PFSK-1 (cell line): ENCODE results near the gene ERAS.

Source experiments
- FOXP2 ChIP-seq: optimal IDR thresholded peaks from 2 replicates; pipeline ENCODE3; 2011; ENCODE audit warnings: borderline replicate concordance, control low read depth, inconsistent platforms; ENCODE audit not compliant: insufficient read depth; ENCODE audit errors: extremely low read length, extremely low read depth
- POLR2AphosphoS5 ChIP-seq: IDR thresholded peaks from 2 replicates; pipeline ENCODE4 v1.6.1; 2012; ENCODE audit warnings: low read depth, mild to moderate bottlenecking, control low read depth, low read length, moderate library complexity
- SIN3A ChIP-seq: IDR thresholded peaks from 2 replicates; pipeline ENCODE4 v1.6.1; 2012; ENCODE audit warnings: mild to moderate bottlenecking, low read length, moderate library complexity, borderline replicate concordance; ENCODE audit not compliant: insufficient read depth
- TAF1 ChIP-seq: IDR thresholded peaks from 2 replicates; pipeline ENCODE4 v1.6.1; 2012; ENCODE audit warnings: low read length, control low read depth, borderline replicate concordance; ENCODE audit not compliant: insufficient read depth
- TF ChIP-seq, protein P1 (sequence below), 2 experiments: IDR thresholded peaks; 2 replicates each; pipeline versions ENCODE4 v1.6.1 to v1.8.0; 2011 to 2012; ENCODE audit warnings: low read depth in 2 of 2, low read length in 2 of 2, control low read depth in 1 of 2, inconsistent platforms in 1 of 2, mild to moderate bottlenecking in 1 of 2, moderate library complexity in 1 of 2; ENCODE audit not compliant: insufficient read depth in 1 of 2

The ERAS gene

DNA sequence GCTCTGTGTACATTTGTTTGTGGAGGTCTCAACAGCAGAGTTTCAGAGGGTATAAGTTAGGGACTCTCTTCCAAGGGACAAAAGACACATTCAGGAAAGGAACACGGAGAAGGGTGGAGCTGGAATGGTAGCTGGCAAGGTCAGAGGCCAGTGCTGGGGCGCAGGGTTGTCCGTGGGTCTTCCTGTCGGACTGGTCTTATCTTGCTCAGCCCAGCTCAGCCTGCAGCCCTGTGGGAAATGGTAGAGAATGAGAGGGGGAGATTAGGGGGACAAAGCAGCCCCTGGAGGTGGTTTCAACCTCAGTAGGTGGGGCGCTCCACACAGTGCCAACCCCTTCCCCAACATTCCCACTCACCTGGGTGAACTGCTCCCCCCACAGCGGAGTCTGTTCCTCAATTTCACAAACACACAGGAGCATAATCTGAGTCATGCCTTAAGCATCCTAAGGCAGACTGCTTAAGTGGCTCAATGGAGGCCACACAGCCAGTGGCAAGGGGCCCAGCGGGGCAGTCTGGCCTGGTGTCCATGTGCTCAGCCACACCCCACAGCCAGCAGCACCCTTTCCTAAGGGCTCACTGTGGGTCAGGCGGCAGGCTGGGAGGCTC lies 31.3 kb upstream of the ERAS start:
- TF ChIP-seq, protein P1, sequence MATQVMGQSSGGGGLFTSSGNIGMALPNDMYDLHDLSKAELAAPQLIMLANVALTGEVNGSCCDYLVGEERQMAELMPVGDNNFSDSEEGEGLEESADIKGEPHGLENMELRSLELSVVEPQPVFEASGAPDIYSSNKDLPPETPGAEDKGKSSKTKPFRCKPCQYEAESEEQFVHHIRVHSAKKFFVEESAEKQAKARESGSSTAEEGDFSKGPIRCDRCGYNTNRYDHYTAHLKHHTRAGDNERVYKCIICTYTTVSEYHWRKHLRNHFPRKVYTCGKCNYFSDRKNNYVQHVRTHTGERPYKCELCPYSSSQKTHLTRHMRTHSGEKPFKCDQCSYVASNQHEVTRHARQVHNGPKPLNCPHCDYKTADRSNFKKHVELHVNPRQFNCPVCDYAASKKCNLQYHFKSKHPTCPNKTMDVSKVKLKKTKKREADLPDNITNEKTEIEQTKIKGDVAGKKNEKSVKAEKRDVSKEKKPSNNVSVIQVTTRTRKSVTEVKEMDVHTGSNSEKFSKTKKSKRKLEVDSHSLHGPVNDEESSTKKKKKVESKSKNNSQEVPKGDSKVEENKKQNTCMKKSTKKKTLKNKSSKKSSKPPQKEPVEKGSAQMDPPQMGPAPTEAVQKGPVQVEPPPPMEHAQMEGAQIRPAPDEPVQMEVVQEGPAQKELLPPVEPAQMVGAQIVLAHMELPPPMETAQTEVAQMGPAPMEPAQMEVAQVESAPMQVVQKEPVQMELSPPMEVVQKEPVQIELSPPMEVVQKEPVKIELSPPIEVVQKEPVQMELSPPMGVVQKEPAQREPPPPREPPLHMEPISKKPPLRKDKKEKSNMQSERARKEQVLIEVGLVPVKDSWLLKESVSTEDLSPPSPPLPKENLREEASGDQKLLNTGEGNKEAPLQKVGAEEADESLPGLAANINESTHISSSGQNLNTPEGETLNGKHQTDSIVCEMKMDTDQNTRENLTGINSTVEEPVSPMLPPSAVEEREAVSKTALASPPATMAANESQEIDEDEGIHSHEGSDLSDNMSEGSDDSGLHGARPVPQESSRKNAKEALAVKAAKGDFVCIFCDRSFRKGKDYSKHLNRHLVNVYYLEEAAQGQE (IDR thresholded peaks at IDR 0.05; ENCODE audit: insufficient read depth in 1 of 2, low read depth in 2 of 2, low read length in 2 of 2), result no peak
- TF ChIP-seq POLR2AphosphoS5 (no peak), FOXP2 (no peak), TAF1 (no peak), SIN3A (no peak)

DNA sequence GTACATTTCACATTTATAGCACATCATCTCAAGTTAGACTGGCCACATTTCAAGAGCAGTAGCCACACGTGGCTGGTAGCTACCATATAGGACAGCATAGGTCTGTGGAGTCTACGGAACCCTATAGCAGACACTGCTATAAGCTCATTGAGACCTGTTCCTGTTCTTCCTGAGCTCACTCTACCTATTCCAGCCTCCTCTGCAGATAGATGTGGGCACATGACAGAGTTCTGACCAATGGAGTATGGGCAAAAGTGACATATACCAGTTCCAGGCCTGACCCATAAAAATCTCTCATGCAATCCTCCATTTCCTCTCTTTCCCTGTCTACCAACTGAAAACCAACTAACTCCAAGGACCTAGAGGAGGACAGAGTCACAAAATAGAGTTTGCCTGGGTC lies 28.0 kb upstream of the ERAS start:
- no peak for TF ChIP-seq TAF1
- TF ChIP-seq, protein P1 (IDR thresholded peaks at IDR 0.05; ENCODE audit: insufficient read depth in 1 of 2, low read depth in 2 of 2, low read length in 2 of 2), result no peak
- no peak for TF ChIP-seq FOXP2
- TF ChIP-seq SIN3A, result no peak
- TF ChIP-seq POLR2AphosphoS5, result no peak

DNA sequence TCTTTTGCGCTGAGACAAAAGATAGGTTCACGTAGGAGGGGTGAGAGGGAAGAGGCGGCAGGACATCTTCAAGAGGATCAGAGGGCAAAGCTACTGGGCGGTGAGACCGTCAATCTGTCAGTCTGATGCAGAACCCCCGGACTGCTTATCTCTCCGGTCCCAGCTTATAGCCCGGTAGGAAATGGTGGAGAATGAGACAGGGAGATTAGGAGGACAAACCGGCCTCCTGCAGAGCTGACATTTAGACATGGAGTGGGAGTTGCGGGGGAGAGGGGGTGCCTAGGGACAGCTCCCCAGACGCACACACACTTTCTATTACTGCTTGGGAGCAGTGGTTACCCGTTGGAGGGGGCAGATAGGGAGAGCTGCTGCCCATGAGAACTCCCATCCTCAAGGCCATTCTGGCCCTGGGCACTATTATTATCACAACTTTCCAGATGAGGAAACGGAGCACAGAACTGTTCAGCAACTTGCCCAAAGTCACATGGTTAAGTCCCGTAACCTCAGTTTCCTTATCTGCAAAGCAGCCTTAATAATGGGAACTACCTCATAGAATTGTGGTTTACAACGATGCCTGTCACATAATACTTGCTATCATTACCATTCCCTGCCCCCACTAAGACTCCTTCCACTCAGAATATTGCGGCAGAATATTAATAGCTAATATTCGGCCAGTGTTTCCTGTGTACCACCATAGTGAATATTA lies 25.6 kb upstream of the ERAS start:
- no peak for TF ChIP-seq FOXP2
- 0 out of 2 replicates have a peak, but pooled peaks have one; percentile 26 for TF ChIP-seq POLR2AphosphoS5
- no peak for TF ChIP-seq TAF1
- TF ChIP-seq, protein P1 (IDR thresholded peaks at IDR 0.05; ENCODE audit: insufficient read depth in 1 of 2, low read depth in 2 of 2, low read length in 2 of 2), result no peak
- no peak for TF ChIP-seq SIN3A

DNA sequence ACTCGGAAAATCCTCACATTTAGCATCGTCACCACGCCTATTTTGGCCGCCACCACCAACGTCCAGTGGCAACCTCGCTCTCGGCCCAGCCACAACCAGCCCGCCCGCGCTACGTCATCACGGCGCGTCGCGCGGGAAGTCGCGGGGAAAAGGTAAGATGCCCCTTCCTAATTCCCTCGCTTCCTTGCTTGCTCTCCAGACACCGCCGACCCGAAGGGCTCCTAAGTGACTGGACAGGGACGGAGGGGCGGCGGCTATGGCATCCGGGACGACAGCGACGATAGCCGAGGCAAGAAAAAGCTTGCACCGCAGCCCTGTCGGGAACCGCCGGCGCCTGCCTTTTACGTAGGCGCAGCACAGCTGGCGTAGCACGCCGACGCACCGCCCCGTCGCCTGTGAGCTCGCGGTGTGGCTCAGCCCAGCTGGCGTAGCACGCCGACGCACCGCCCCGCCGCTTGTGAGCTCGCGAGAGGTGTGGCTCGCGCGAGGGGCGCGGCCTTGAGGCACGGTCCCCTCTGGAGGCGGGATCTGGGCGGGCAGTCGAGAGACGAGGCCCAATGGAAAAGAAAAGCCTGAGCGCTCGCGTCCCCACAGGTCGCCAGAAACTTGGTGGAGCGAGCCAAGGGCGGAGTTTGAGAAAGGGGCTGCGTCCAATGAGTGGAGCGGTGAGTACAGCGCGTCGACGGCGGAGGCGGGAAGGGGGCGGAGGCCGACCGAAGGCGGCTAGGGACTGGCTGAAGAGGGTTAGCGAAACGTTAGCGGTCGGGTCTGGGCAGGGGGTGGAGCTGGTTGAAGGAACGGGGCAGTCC lies 24.8 kb upstream of the ERAS start, which contains the start of gene HDAC6:
HDAC6 (plus strand) TSS at position 788 of the 809 bp plus-strand sequence. CDS start 626 bp downstream, outside the sequence.
- TF ChIP-seq SIN3A (no peak), FOXP2 (no peak), POLR2AphosphoS5 (no peak; the same call in 1 of the 2 replicates), TAF1 (no peak)
- TF ChIP-seq, protein P1 (IDR thresholded peaks at IDR 0.05; ENCODE audit: insufficient read depth in 1 of 2, low read depth in 2 of 2, low read length in 2 of 2), result no peak
